Muscle of leg (tissue), 11 donors: ENCODE data around the gene ZNF578. TPM values are rescaled to one million over a fixed set of nuclear protein-coding genes. Genes with fewer than 3 reads are reported as not detected.
"Not testable (repeated sequence)": the region's sequence is repeated elsewhere in the genome, so short reads cannot be mapped to it uniquely, and the experiment has no call there.

Experiments
- DNase-seq: peaks from one replicate; pipeline ENCODE4 v3.0.0; 2013
- H3K27ac ChIP-seq: one replicate; pipeline ENCODE4 v1.5.1; 2013; ENCODE audit warnings: mild to moderate bottlenecking, low read length, control low read depth
- H3K27me3 ChIP-seq: one replicate; pipeline ENCODE4 v1.6.1; 2013; ENCODE audit warnings: low read length; ENCODE audit not compliant: control insufficient read depth, insufficient read depth
- H3K36me3 ChIP-seq: one replicate; pipeline ENCODE4 v1.6.1; 2013; ENCODE audit warnings: low read length; ENCODE audit not compliant: control insufficient read depth, insufficient read depth
- H3K4me1 ChIP-seq: one replicate; pipeline ENCODE4 v1.6.1; 2013; ENCODE audit warnings: low read length; ENCODE audit not compliant: control insufficient read depth, insufficient read depth
- H3K4me3 ChIP-seq: one replicate; pipeline ENCODE4 v1.5.1; 2013; ENCODE audit warnings: low read length, control low read depth
- H3K9me3 ChIP-seq: replicated peaks from 2 replicates; pipeline ENCODE4 v1.6.1; 2013; ENCODE audit warnings: low read depth, low read length; ENCODE audit not compliant: control insufficient read depth
- WGBS: methylation state at CpG from one replicate; pipeline ENCODE4 v1.1.5; 2013; ENCODE audit warnings: missing lambda C conversion rate; ENCODE audit not compliant: insufficient coverage; 5-methylcytosine and 5-hydroxymethylcytosine counted together
- polyA plus RNA-seq, 8 donors: library from polyadenylated mRNA; unstranded; fragments of 120-200 nt; gene quantifications; one replicate each; pipeline versions ENCODE4 v1.2.1 to v1.2.3, GENCODE V29; 2013; ENCODE audit warnings: inconsistent platforms in 1 of 8, low replicate concordance in 1 of 8; ENCODE audit not compliant: insufficient read length in 8 of 8, insufficient read depth in 1 of 8
- total RNA-seq: library from RNA; stranded (reverse); fragments of 120-200 nt; gene quantifications from one replicate; pipeline ENCODE4 v1.2.4, GENCODE V29; 2013

The ZNF578 gene
- total and polyA plus RNA-seq, 9 donors, result 1.3 to 5.9 (median 3.1) TPM

DNA sequence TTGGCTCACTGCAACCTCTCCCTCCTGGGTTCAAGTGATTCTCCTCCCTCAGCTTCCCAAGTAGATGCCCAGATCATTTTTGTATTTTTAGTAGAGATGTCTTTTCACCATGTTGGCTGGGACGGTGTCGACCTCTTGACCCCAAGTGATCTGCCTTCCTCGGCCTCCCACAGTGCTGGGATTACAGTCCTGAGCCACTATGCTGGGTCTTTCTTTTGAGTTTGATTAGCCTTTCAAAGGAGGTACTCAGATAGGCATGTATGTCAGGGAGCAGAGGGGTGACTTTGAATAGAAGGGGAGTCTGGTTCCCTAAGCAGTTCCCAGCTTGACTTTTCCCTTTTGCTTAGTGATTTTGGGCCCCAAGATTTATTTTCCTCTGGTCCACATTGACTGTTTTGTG lies 47.1 kb downstream of the ZNF578 start:
- H3K4me3 ChIP-seq, H3K27ac ChIP-seq, H3K9me3 ChIP-seq, H3K4me1 ChIP-seq, H3K36me3 ChIP-seq, H3K27me3 ChIP-seq, DNase-seq: not testable (repeated sequence)
- WGBS, result 7% methylated on average over 2 of the region's 3 CpGs

DNA sequence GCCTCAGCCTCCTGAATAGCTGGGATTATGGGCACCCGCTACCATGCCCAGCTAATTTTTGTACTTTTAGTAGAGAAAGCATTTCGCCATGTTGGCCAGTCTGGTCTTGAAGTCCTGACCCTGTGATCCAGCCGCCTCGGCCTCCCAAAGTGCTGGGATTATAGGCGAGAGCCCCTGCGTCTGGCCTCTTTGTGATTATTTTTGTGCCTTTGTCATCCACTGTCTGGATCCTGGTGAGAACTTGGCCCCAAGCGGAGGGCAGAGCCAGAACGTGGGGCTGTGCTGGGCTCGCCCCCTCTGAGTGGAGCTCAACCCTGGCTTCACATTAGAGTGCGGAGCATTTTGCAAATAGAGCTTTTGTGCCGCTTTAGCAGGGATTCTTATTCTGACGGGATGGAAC lies 47.6 kb downstream of the ZNF578 start:
- not testable (repeated sequence) for H3K36me3 ChIP-seq, H3K27me3 ChIP-seq, H3K27ac ChIP-seq, H3K4me1 ChIP-seq, DNase-seq, H3K9me3 ChIP-seq, H3K4me3 ChIP-seq
- WGBS, result 85% methylated on average over 10 of the region's 12 CpGs

GRCh38 chr19:52507266-52507665 lies 53.9 kb downstream of the ZNF578 start:
- Histone ChIP-seq H3K27ac (no peak overlapping the region), H3K36me3 (peaks cover 10% of the 10 kb centered on the region), H3K4me1 (no peaks in the 10 kb centered on the region), H3K4me3 (no peak overlapping the region), H3K27me3 (no peaks in the 10 kb centered on the region), H3K9me3 (no peaks in the 10 kb centered on the region)
- no peak for DNase-seq
- 100% methylated on average over 2 of the region's 5 CpGs for WGBS

GRCh38 chr19:52516191-52516590 lies 62.8 kb downstream of the ZNF578 start:
- Histone ChIP-seq H3K27me3 (no peaks in the 10 kb centered on the region), H3K4me3 (no peak overlapping the region), H3K36me3 (no peaks in the 10 kb centered on the region), H3K4me1 (no peaks in the 10 kb centered on the region), H3K9me3 (no peaks in the 10 kb centered on the region), H3K27ac (no peak overlapping the region)
- no peak for DNase-seq
- WGBS, result 75% methylated on average over 4 of the region's 5 CpGs

GRCh38 chr19:52518646-52519045 lies 65.3 kb downstream of the ZNF578 start:
- DNase-seq, result no peak
- Histone ChIP-seq H3K4me1 (no peaks in the 10 kb centered on the region), H3K27me3 (no peaks in the 10 kb centered on the region), H3K36me3 (no peaks in the 10 kb centered on the region), H3K4me3 (no peak overlapping the region), H3K9me3 (no peaks in the 10 kb centered on the region), H3K27ac (no peak overlapping the region)
- no CpG with 5 or more reads among the region's 2 CpGs for WGBS

GRCh38 chr19:52519175-52519574 lies 65.8 kb downstream of the ZNF578 start:
- H3K27me3 ChIP-seq, H3K9me3 ChIP-seq, H3K4me1 ChIP-seq, DNase-seq, H3K36me3 ChIP-seq, H3K4me3 ChIP-seq, H3K27ac ChIP-seq: not testable (repeated sequence)
- WGBS, result 75% methylated on average over 2 of the region's 7 CpGs

DNA sequence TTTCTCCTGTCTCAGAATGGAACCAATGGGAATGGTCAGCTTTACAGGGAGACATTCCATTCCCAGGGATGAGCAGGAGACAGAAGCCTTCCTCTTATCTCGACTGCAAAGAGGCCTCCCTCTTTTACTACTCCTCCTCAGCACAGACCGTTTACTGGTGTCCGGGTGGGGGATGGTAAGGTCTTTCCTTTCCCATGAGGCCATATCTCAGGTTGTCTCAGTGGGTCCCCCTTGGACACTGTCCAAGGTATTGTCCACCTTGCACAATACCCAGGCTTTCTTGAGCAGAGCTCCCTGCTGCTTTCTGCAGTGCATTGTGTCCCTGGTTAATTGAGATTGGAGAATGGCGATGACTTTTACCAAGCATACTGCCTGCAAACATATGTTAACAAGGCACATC lies 66.7 kb downstream of the ZNF578 start:
- Histone ChIP-seq H3K4me1 (no peaks in the 10 kb centered on the region), H3K27ac (no peak overlapping the region), H3K36me3 (no peaks in the 10 kb centered on the region), H3K4me3 (no peak overlapping the region), H3K27me3 (no peaks in the 10 kb centered on the region), H3K9me3 (no peaks in the 10 kb centered on the region)
- DNase-seq, result no peak
- 31% methylated on average over 3 of the region's 4 CpGs for WGBS

GRCh38 chr19:52522551-52522950 lies 69.2 kb downstream of the ZNF578 start:
- no peaks in the 10 kb centered on the region for H3K9me3 ChIP-seq
- no peak for DNase-seq
- H3K27ac ChIP-seq, result no peak overlapping the region
- no peaks in the 10 kb centered on the region for H3K4me1 ChIP-seq
- H3K4me3 ChIP-seq, result no peak overlapping the region
- H3K27me3 ChIP-seq, result no peaks in the 10 kb centered on the region
- 100% methylated on average over 1 of the region's 14 CpGs for WGBS
- H3K36me3 ChIP-seq, result no peaks in the 10 kb centered on the region

- Histone ChIP-seq H3K4me1 (peaks cover 8% of the 10 kb centered on the region), H3K27ac (no peak overlapping the region), H3K27me3 (no peaks in the 10 kb centered on the region), H3K4me3 (no peak overlapping the region), H3K36me3 (no peaks in the 10 kb centered on the region), H3K9me3 (no peaks in the 10 kb centered on the region)
- 94% methylated on average over 16 of the region's 20 CpGs for WGBS
- DNase-seq, result no peak
Measured at GRCh38 chr19:52524086-52524485, 70.7 kb downstream of the ZNF578 start.

DNA sequence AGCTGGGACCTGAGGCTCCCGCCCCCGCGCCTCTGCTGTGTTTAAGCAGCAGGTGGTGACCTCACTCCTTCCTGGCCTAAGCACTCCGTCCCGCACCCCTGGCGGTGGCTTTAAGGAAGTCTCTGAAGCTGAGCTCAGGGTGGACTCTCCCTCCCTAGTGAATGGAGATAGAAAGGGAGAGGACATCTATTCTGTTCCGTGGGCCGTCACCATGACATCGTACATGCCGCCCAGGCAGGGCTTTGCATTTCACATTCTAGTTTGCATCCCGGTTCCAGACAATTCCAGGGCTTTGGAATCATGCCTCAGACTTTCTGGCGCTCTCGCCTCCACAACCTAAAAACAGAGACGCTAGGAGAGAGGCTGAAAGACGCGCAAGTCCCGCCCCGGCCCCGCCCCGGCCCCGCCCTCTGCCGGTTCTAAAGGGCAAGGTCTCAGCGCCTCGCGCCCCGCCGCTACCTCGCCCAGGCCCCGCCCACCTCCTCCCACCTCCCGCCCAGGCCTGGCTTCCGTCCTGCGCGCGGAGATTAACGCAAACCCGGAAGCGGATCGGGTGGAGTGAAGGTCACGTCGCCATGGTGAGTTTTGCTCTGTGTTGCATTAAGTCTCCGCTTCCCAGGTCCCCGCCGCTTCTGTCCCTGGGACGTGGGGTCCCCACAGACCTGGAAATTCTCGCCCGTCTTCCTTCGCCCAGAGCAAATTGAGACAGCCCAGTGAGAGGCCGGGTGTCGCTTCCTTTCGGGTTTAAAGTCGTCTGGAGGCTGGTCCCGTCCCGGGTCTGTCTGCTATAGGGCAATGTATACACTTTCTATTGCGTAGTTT lies 74.0 kb downstream of the ZNF578 start, which contains the start of gene ZNF808:
ZNF808 (plus strand) TSS at position 535 of the 822 bp plus-strand sequence. CDS start 15,617 bp downstream, outside the sequence.
- Histone ChIP-seq H3K4me3 (peak within 1 kb of the TSS; percentile 84), H3K9me3 (no peaks in the 10 kb centered on the region), H3K27me3 (no peaks in the 10 kb centered on the region), H3K27ac (peak within 1 kb of the TSS; percentile 96), H3K36me3 (no peaks in the 10 kb centered on the region), H3K4me1 (peaks cover 8% of the 10 kb centered on the region)
- peak; percentile 96 for DNase-seq
- WGBS, result 0% methylated on average over 11 of the region's 54 CpGs
